ENCODE data around the gene CHIC2.

Gene CHIC2

DNA sequence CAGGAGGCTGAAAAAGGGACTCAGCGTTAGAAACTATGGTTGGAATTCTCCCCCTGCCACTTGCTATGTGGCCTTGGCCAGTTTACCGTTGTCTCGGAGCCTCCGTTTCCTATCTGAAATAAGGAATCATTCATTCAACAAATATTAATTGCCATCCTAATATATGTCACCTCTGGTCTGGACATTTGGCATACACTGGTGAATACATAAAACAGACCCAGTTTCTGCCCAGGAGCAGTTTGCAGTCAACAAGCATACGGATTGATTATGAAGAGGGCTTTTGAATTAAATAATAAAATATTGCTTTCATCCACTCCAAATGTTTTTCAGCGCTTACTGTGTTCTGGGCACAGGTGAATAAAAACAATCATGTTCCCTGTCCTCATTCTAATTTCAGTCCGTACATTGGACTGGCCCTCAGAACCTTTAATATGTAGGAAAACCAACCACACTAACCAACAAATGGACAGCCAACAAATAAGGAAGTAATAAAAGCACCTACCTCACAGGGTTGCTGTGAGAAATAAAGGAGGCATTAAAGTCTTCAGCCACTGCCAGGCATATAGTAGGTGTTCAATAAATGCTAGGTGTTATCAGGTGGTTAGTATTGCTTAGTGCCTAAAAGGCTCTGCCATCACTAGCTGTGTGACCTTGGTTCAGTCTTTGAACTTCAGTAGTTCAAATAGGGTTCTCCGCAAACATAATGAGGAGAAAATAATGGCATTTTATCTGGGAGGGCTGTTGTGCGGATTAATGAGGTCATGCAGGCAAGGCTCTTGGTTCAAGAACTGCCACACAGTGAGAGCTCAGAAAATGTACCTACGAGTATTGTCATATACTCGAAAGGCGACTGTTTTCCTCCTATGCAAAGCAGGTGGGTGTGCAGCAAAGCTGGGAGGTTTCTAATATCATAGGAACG, 28.3 kb upstream of the CHIC2 start:
- no peak for DNase-seq

DNA sequence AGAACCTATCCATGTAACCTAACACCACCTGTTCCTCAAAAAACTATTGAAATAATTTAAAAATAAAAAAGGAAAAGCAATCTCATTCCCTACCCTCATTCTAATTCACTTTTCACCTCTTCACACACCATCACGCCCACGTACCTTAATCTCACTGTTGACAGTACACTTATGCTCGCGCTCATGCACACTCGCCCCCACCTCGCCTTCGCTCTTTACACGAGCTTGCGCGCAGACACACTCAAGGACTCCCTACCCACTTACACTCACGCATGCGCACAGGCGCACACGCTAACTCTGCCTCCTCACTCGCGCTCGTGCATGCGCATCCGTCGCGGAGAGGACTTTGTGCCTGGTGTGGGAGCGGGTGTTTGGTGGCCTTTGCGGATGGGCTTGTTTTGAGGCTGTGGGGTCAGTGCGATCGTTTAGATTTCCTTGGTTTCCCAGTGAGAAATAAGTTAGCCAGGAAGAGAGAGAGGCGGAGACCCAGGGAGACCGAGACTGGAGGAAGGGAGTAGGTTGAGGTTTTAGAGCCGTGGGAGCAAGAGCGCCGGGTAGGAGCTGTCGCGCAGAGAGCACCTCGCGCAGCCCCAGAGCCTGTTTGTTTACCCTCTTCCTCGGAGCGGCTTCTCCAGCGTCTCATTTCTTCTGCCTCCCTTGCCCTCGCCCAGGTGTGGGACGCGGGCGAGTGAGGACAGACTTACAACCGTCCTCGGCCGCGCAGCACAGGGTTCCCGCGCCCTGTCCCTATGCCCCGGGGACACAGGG, 27.4 kb upstream of the CHIC2 start:
- peak; percentile 76 for DNase-seq

DNA sequence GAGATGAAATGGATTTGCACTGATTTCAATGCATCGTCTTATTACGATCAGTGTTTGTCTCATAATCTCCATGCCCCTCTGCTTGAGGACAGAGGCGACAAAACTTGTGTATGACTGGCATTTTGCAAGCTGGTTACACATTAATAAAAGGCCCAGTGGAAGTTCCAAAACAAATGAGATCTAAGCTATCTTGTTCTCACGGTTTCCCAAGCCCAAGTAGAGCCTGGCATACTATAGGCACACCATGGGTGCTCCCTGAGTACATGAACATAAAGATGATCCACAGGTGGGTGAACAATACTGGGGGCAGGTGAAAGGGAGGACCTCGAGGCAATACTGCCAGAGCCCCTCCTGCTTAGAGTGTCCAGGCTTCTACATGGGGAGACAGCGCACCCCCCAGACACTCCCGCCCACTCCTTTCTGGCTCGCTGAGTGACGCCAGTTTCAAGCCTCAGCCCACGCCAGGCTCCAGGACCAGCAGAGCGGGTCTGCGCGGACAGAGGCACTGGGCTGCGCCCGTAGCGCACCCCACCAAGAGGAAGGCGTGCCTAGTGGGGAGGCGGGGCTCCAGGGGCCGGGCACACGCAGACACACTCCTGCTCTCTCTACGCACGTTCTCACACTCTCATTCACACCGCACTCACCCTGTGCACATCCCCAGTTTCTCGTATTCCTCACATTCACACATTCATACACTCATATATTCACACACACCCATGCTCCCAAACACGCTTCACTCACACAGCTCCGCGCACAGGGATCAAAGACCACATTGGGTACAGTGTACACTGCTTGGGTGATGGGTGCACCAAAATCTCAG, 26.6 kb upstream of the CHIC2 start:
- no peak for DNase-seq

DNA sequence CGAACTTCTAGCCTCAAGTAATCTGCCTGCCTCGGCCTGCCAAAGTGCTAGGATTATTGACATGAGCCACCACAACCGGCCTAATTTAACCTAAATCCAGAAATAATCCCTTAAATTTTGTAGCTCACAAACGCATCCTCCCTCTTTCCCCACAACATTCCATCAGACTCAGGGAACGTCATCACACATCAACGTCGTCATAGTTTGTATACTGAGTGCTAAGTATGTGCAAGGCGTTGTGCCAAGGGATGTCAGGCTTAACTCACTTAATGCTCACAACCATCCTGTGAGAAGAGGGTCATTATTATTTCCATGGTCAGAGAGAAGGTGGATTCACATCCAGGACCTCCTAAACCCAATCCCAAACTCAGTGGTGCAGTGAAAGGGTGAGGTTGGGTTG, 26.0 kb upstream of the CHIC2 start:
- no peak for DNase-seq

DNA sequence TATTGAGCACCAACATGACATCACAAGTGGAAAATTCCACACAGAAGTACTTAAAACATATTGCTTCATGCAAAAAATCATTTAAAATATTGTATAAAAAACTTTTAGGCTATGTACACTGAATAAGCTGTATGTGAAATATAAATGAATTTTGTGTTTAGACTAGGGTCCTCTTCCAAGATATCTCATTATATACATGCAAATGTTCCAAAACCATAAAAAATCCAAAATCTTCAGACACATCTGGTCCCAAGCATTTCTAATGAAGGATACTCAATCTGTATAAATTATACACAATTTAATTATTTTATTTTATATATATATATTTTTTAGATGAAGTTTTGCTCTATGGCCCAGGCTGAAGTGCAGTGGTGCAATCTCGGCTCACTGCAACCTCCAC, 25.5 kb upstream of the CHIC2 start:
- DNase-seq, result no peak

DNA sequence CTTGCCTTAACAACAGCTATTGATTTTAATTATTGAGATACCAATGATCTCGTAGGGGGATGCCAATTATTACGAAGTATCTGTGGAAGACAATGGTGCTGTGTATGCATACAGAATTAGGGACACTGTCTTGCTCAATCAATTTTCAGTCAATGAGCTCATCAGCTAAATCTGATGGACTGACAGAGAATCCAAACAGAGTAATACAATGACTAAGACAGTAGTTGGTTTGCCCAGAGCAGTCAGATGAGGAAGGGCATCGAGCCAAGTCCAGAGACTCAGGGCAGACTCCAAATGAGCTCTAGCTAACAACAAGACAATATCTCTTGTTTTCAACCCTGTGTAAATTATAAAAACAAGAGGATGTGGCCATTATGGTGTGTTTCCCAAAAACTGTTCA, 20.9 kb upstream of the CHIC2 start:
- peak; percentile 88 for DNase-seq

DNA sequence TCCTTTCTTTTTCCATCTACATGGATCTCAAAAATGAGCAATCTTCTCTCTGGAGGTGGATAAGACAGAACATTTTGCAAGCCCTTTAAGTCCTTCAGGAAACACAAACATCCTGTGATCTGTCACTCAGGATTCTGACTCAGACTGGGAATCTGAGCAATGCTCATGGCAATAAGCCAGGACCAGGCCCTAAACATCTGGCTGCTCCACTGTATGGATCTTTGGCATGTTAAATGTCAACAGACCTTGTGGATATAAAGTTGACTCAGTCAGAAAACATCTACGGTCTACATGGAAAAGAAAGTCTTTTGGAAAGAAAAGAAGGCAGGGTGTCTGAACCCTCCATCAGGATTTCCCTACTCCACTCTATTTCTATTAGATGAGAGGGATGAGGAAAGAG, 17.8 kb upstream of the CHIC2 start:
- peak; percentile 44 for DNase-seq

DNA sequence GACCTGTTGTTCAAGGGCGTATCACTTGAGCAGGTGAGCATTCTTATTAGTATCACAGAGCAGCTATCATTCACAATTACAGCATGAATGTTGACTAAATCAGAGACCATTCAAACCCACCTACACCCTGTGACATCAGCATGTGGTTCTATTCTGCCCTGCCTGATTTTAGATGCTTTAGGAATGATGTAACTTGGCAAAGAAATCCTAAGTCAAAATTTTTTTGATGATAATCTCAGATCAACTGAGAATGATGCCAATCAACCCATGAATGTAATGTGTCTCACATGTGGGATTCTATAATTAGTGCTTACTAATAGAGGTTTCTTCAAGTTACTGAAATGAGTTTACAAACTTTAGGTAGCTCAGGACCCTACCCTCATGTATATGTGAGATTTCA, 13.4 kb upstream of the CHIC2 start:
- DNase-seq, result no peak

DNA sequence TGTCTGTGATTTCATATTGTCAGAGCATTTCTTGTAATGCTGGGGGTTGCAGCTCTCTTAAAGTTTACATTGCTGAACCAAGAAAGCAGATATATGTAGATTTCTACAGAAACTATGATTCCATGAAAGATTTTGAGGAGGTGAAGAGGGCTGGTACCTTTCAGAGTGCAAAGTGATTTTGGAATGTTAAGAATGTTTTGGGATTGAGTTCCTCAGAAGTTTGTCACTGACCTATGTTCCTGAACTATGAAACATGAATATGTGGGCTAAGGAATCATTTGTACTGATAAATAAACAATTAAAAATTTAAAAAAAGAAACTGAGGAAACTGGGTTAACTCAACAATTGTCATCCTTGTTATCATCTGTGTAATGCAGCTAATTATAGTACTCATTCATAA, 12.3 kb upstream of the CHIC2 start:
- no peak for DNase-seq

DNA sequence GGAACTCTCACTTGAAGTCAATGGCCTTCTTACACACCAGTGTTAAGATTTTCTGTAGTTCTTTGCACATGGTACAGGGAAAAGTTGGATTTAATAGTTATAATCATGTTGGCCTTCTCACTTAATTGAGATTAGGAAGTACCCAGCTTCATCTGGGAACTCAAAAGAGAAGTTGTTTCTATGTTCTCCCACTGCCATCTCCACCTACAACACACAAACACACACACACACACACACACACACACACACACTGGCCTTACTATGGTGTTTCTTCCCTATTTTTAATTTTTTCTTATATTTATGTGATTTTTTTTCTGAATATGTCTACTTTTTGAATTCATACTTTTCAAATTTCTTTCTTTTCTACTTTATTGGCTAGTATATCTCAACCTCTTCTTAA, 10.0 kb upstream of the CHIC2 start:
- peak; percentile 40 for DNase-seq

DNA sequence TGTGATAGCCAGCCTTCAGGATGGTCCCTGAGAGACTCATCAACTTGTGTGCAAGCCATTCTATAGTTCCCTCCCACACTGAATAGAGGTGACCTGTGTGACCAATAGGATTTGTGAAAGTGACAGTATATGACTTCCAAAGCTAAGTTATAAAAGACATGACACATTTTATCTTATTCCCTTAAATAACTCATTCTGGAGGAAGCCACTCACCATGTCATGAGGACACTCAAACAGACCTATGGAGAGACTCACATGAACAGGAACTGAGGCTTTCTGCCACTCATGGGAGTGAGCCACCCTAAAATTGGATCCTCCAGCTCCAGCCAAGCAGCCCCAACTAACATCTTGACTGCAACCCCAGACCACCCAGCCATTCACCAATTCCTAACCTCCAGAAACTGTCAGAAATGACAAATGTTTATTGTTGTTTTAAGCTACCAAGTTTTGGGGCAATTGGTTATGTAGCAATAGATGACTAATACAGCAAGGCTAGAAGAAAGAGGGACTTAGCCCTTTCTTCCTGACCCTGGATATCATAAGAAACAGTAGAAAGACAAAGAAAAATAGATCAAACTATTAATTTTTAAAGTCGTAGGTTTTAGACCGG, 9.0 kb upstream of the CHIC2 start:
- DNase-seq, result peak; percentile 74

DNA sequence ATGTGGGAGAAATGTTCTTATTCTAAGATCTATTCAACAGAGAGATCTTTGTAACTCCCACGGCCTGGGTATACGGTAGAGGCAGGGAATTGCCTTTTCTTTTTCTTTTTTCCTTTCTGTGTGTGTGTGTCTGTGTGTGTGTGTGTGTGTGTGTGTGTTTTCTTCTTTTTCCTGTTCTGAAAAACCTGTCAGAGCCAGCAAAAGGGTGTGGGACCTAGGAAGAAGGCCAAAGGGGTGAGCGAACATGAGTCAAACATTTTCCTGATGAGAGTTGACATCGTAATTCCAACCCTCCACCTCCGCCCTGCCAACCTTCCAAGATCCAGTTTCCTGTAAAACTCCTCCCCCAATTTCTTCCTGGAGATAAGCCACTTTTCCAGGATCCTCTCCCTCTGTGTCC, 2.8 kb upstream of the CHIC2 start:
- DNase-seq, result no peak

DNA sequence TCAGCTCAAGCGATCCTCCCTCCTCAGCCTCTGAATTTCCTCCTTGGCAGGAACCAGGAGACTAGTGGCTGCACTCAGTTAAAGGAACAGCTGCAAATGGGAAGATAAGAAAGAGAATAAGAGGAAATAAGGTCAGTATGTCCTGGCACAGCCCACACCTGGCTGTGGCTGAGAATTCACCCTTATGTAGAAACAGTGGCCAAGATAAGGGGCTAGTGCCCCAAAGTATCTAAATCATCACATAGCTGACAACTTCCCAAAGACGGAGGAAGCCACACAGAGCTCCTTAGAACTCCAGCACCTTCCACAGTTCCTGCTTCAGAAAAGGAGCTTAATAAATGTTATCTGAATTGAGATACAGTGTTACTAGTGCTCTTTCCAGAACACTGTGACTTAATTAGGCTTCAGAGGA, 2.3 kb upstream of the CHIC2 start:
- DNase-seq, result no peak

DNA sequence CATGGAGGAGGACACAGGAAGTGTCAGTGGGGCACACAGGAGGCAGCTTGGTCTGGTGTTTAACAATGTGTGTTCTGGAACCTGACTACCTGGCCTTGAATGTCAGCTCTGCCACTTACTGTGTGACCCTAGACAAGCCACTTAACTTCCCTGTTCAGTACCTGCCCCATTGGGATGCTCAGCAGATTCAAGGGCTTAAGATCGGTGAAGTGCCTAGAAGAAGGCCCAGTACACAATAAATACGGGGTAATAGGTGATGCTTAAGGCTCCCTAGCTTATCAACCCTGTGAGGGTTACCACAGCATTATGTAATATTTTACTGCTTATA, 1.6 kb upstream of the CHIC2 start:
- DNase-seq, result no peak

DNA sequence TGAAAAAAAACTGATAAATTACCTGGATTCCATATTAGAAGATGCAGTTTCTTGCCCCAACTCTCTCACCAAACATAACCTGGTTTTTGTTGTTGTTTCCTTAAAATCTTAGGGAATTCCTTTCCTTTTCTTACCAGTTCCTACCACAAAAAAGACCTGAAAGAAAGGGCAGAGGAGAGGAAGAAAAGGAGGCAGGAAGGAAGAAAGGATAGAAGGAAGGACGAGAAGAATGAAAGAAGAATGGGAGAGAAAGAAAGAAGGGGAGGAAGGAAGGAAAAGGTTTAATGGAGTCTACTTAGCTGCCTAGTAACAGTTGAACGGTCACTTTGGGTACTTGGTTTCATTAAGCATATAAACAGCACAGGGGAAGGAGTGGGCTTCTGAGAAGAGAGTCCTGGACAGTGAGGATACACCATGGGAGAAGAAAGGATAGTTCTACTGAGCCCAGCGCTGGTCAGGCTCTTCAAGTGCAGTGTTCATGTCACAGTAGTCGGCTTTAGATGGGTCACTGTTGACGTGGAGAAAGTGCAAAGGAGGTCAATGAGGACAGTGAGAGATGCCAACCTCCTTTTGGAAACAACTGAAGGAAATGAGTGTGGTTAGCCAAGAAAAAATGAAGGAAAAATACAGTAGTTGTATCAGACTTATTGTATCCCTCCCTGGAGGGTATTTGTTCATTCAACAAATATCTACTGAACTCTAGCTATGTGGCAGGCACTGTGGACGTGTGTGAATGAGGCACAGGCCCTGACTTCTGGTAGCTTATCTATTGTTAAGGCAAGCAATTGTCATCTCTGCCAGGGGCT, 1.1 kb upstream of the CHIC2 start:
- DNase-seq, result no peak

DNA sequence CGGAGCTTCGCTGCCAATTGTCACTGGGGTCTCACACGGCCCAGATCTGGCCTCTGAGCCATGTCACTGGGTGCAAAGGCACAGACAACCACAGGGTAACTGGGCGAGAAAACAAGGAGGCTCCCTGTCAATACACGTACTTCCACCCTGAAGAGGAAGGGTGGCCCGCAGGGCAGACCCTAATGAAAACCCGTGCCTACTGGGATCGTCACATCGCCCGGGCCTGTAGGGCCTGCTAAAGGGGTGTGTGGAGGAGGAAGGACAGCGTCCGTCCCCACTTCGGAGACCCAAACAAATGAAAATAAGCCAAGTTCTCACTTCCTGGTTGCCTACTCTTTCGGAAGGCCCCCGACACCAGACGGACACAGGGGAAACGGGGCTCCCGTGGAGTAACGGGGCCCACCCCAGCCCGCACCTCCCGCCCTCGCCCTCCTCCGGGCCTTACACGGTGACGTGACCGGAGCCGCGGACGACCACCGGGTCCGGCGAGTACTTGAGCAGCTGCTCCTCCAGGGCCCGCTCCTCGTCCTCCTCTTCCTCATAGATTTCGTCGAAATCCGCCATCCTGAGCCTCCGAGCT, 578 bp downstream of the CHIC2 start:
- DNase-seq, result peak; percentile 69

DNA sequence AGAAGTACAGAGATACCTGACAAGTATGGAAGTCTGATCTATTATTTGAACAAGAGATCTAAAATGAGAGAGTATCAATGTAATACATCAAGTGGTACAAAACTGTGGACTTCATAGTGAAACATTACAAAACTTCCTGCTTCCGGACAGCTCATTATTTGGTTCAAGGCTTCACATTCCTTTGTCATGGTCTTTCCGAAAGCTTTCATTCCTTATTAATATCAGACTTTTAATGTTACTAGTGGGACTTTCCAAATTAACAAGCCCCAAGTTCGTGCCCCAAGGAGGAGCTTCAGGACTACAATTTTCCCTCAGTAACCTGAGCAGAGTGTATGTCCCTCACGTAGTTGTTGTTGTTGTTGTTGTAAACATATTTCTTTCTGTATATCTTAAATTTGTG, 1.2 kb downstream of the CHIC2 start:
- peak; percentile 78 for DNase-seq

DNA sequence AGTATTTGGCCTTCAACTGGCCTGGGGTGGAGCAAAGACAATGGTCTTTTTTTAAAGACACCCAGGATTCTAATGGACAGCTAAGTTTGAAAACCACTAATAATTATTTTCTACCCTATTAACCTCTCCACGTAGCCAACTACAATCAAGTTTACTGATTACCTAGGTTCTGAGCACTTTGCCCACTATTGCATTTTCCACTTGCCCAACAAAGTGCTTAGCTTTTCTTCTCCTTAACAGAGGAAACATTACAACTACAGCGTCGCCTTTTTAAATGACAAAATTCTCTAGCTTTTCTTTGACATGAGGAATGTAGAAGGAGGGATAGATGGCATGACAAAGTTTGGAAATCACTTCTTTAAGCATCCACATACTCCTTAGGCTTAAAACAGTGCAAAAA, 2.0 kb downstream of the CHIC2 start:
- no peak for DNase-seq

DNA sequence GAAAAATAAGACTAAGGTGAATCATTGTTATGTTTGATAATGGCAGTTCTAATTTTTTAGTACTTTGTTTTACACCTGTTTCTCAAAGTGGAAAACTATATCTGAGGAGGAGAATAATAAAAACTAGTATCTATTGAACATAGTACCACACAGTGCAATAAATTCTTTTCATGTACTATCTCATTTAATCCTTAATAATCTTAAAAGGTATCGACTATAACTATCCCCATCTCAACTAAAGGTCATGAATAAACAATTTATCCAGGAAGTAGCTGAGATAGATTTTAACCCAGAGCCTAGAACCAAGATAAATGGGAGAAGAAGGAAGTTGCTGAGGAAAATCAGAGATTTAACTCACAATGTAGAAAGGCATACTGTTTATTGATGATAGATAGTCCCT, 2.5 kb downstream of the CHIC2 start:
- no peak for DNase-seq

DNA sequence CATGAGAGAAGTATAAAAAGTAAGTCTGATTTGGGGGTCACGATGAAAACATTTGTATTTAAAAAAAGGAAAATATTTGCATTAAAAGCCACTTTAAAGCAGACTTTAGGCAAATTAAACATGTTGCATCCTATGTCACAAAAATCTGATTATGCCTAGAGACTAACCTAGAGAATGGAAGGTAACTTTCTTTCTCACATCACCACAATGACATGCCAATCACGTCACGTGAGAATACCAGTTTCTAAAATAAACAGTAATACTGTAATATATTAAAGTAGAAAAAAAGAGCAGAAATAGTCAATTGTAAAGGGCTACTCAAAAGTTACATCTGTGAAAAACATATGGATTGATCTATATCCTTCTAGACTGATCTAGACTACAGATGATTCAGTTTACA, 3.3 kb downstream of the CHIC2 start:
- DNase-seq, result no peak

DNA sequence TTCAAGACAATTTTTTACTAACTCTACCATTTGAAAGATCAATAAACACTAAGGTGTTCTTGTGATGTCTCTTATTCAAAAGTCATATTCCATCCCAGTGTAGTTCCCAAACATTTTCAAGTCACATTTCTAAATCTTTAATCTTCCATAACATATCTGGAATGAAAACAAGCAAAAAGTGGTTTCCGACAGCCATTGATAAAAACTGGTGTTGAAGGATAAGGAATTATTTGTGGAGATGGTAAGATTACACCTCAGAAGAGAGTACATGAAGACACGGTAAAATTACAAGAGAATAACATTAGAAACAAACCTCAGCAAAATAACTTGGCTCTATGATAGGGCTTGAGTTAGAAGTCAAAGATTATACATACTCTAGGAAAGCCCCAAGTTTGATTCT, 4.3 kb downstream of the CHIC2 start:
- no peak for DNase-seq

DNA sequence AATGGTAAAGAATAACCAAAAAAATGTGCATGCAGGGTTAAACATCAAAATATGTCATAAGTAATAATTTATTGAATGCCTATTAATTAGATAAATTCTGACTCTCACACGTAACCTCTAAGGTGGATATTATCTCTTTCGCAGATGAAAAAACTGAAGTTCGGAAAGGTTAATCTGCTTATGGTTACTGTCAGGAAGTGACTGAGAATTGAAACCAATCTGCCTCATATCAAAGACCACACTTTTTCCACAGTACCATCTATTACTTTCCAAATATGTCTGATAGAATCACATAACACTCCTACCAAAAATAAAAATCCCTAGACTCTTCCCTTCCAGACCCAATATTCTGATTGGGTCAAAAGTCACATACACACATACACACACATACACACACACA, 6.2 kb downstream of the CHIC2 start:
- no peak for DNase-seq

Data from inflammatory macrophage treated with lipopolysaccharide for 4 hours (primary cell).